SK-N-SH treated with all-trans-retinoic acid at 6 μM for 48 hours (cell line): ENCODE results near the gene CASP7.

ENCODE experiments used
- ESRRG ChIP-seq: fragments of 250-450 bp; sonication (Bioruptor Pico); IDR thresholded peaks from 2 replicates; pipeline ENCODE4 v1.6.1; 2021; ENCODE audit warnings: mild to moderate bottlenecking
- GLIS3 ChIP-seq: fragments of 250-450 bp; sonication (Bioruptor Pico); IDR thresholded peaks from 2 replicates; pipeline ENCODE4 v1.5.0; 2020; ENCODE audit warnings: mild to moderate bottlenecking, moderate library complexity
- PPARA ChIP-seq: fragments of 250-450 bp; sonication (Bioruptor Pico); IDR thresholded peaks from 2 replicates; pipeline ENCODE4 v1.5.0; 2020; ENCODE audit warnings: mild to moderate bottlenecking, borderline replicate concordance
- SNAI2 ChIP-seq: fragments of 250-450 bp; sonication (Bioruptor Pico); IDR thresholded peaks from 2 replicates; pipeline ENCODE4 v1.5.0; 2020; ENCODE audit warnings: mild to moderate bottlenecking, moderate library complexity
- TCF4 ChIP-seq: fragments of 250-450 bp; sonication (Bioruptor Pico); IDR thresholded peaks from 2 replicates; pipeline ENCODE4 v1.8.0; 2021; ENCODE audit warnings: mild to moderate bottlenecking, moderate library complexity, borderline replicate concordance
- ZC3H10 ChIP-seq: fragments of 250-450 bp; sonication (Bioruptor Pico); IDR thresholded peaks from 2 replicates; pipeline ENCODE4 v1.5.1; 2021; ENCODE audit warnings: mild to moderate bottlenecking, moderate library complexity
- ZFP3 ChIP-seq: fragments of 250-450 bp; sonication (Bioruptor Pico); IDR thresholded peaks from 2 replicates; pipeline ENCODE4 v1.5.0; 2020; ENCODE audit warnings: mild to moderate bottlenecking, moderate library complexity
- ZNF70 ChIP-seq: fragments of 450-650 bp; formaldehyde crosslinking; IDR thresholded peaks from 2 replicates; pipeline ENCODE4 v1.5.0; 2020; ENCODE audit warnings: mild to moderate bottlenecking, moderate library complexity
- TF ChIP-seq, protein P1 (sequence below): fragments of 250-450 bp; sonication (Bioruptor Pico); IDR thresholded peaks from 2 replicates; pipeline ENCODE4 v1.8.0; 2021; ENCODE audit warnings: low read depth, mild to moderate bottlenecking, moderate library complexity, borderline replicate concordance

DNA sequence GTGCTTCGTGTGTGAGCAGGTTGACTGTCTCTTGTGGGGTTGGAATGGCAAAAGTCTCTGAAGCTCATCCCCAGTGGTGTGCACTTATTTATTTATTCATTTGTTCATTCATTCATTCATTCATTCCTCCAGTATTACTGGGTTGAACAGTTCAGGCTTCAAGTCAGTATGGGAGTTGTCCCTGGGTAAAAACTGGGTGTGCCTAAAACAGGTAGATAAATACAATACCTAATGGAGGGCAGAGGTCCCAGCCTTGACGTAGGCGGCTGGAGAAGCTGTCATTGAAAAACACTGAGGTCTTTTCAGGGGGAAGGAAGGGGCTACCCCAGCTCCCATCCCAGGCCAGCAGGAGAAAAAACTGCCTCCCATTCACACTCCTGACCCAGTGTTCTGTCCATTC, 11.0 kb downstream of the CASP7 start:
- no peak for TF ChIP-seq ZNF70
- no peak for TF ChIP-seq SNAI2
- TF ChIP-seq PPARA (CRISPR knock-in tag): no peak
- no peak for TF ChIP-seq ESRRG (CRISPR knock-in tag)
- no peak for TF ChIP-seq ZFP3
- TF ChIP-seq, protein P1, sequence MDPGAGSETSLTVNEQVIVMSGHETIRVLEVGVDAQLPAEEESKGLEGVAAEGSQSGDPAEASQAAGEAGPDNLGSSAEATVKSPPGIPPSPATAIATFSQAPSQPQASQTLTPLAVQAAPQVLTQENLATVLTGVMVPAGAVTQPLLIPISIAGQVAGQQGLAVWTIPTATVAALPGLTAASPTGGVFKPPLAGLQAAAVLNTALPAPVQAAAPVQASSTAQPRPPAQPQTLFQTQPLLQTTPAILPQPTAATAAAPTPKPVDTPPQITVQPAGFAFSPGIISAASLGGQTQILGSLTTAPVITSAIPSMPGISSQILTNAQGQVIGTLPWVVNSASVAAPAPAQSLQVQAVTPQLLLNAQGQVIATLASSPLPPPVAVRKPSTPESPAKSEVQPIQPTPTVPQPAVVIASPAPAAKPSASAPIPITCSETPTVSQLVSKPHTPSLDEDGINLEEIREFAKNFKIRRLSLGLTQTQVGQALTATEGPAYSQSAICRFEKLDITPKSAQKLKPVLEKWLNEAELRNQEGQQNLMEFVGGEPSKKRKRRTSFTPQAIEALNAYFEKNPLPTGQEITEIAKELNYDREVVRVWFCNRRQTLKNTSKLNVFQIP (CRISPR knock-in tag): no peak
- no peak for TF ChIP-seq ZC3H10 (CRISPR knock-in tag)
- no peak for TF ChIP-seq TCF4
- no peak for TF ChIP-seq GLIS3 (CRISPR knock-in tag)
